B cell (primary cell): ENCODE data around the gene KIR2DL1. TPM values are rescaled to one million over a fixed set of nuclear protein-coding genes. Genes with fewer than 3 reads are reported as not detected.

Experiments used
- ATAC-seq: fragments of 200-7000 bp; cut with Tn5 transposase; one replicate; pipeline ENCODE4 v1.10.0; 2021; ENCODE audit warnings: low read depth, mild to moderate bottlenecking, moderate number of reproducible peaks, moderate library complexity
- CTCF ChIA-PET: fragments of 350-600 bp; sonication (Branson Sonifier 250); formaldehyde crosslinking; loops from one replicate; lab custom pipeline; 2021; ENCODE audit warnings: antibody characterized with exemption, inconsistent platforms; lab: Charles Lee
- POLR2A ChIA-PET: fragments of 350-600 bp; sonication (Branson Sonifier 250); formaldehyde crosslinking; loops from one replicate; lab custom pipeline; 2021; ENCODE audit warnings: antibody characterized with exemption; lab: Charles Lee
- DNase-seq: peaks from one replicate; pipeline ENCODE4 v3.0.0; 2013
- H2AFZ ChIP-seq: 2 replicates; pipeline ENCODE4 v1.6.1; 2012; ENCODE audit warnings: mild to moderate bottlenecking, low read depth, low read length; ENCODE audit not compliant: insufficient read depth, poor library complexity, severe bottlenecking
- H3K27ac ChIP-seq, 2 donors: 1 replicate in 1 of 2; 2 replicates in 1 of 2; pipeline ENCODE4 v1.5.1; 2012 to 2013; ENCODE audit warnings: low read length in 2 of 2, mild to moderate bottlenecking in 2 of 2, moderate library complexity in 1 of 2
- H3K27me3 ChIP-seq, 4 experiments: fragments of 200-600 bp in 1 of 4; sonication (generic) in 1 of 4; replicated peaks in 1 of 4; 1 replicate in 2 of 4; 2 replicates in 2 of 4; pipeline versions ENCODE4 v1.6.1 to v1.7.0; 2013 to 2016; ENCODE audit warnings: low read length in 3 of 4, mild to moderate bottlenecking in 2 of 4, mixed read lengths in 1 of 4, moderate library complexity in 1 of 4; ENCODE audit not compliant: insufficient read depth in 4 of 4, control insufficient read depth in 3 of 4; ENCODE audit errors: control extremely low read depth in 1 of 4
- H3K36me3 ChIP-seq, 2 experiments: replicated peaks in 1 of 2; 1 replicate in 1 of 2; 2 replicates in 1 of 2; pipeline versions ENCODE4 v1.6.1 to v1.7.1; 2013; ENCODE audit warnings: low read length in 1 of 2; ENCODE audit not compliant: insufficient read depth in 2 of 2, control insufficient read depth in 1 of 2; ENCODE audit errors: control extremely low read depth in 1 of 2, extremely low read depth in 1 of 2
- H3K4me1 ChIP-seq, 2 donors: fragments of 200-600 bp in 1 of 2; sonication (generic) in 1 of 2; 1 replicate in 1 of 2; 2 replicates in 1 of 2; pipeline versions ENCODE4 v1.5.1 to v1.6.1; 2013 to 2017; ENCODE audit warnings: low read length in 2 of 2; ENCODE audit not compliant: control insufficient read depth in 2 of 2, insufficient read depth in 2 of 2
- H3K4me2 ChIP-seq: replicated peaks from 2 replicates; pipeline ENCODE3; 2012; ENCODE audit warnings: mild to moderate bottlenecking, low read depth, low read length; ENCODE audit not compliant: poor library complexity, severe bottlenecking
- H3K4me3 ChIP-seq, 5 experiments: fragments of 200-600 bp in 1 of 5; sonication (generic) in 1 of 5; 1 replicate in 3 of 5; 2 replicates in 2 of 5; pipeline versions ENCODE4 v1.5.1 to v1.7.0; 2011 to 2016; ENCODE audit warnings: low read length in 4 of 5, mild to moderate bottlenecking in 4 of 5, low read depth in 2 of 5, control low read depth in 1 of 5, moderate library complexity in 1 of 5; ENCODE audit not compliant: insufficient read depth in 1 of 5; ENCODE audit errors: control extremely low read depth in 1 of 5, extremely low read depth in 1 of 5
- H3K79me2 ChIP-seq: fragments of 200-600 bp; sonication (generic); one replicate; pipeline ENCODE4 v1.6.0; 2016; ENCODE audit warnings: low read length; ENCODE audit not compliant: control insufficient read depth, insufficient read depth
- H3K9ac ChIP-seq: fragments of 200-600 bp; sonication (generic); 2 replicates; pipeline ENCODE4 v1.6.1; 2017; ENCODE audit warnings: mild to moderate bottlenecking, low read length, moderate library complexity
- H3K9me3 ChIP-seq, 3 donors: one replicate each; pipeline versions ENCODE4 v1.6.1 to v1.7.1; 2013; ENCODE audit warnings: low read length in 2 of 3; ENCODE audit not compliant: control insufficient read depth in 2 of 3, insufficient read depth in 1 of 3; ENCODE audit errors: control extremely low read depth in 1 of 3
- H4K20me1 ChIP-seq: 2 replicates; pipeline ENCODE4 v1.6.0; 2012; ENCODE audit warnings: mild to moderate bottlenecking, low read length; ENCODE audit not compliant: insufficient read depth, control insufficient read depth, poor library complexity, severe bottlenecking
- H3K27ac Mint-ChIP-seq: one replicate; pipeline ENCODE4 v1.8.0; 2021; ENCODE audit warnings: mixed read lengths
- H3K27me3 Mint-ChIP-seq: one replicate; pipeline ENCODE4 v1.8.0; 2021; ENCODE audit warnings: mixed read lengths
- H3K4me1 Mint-ChIP-seq: one replicate; pipeline ENCODE4 v1.8.0; 2021; ENCODE audit warnings: mixed read lengths
- H3K4me3 Mint-ChIP-seq: one replicate; pipeline ENCODE4 v1.8.0; 2021; ENCODE audit warnings: mixed read lengths
- H3K9me3 Mint-ChIP-seq: one replicate; pipeline ENCODE4 v1.8.0; 2022; ENCODE audit warnings: mixed read lengths; ENCODE audit not compliant: insufficient read depth
- EZH2 ChIP-seq: IDR thresholded peaks from 2 replicates; pipeline ENCODE4 v1.6.1; 2012; ENCODE audit warnings: borderline replicate concordance, low read depth, mild to moderate bottlenecking, moderate library complexity, low read length; ENCODE audit not compliant: insufficient read depth, poor library complexity, severe bottlenecking
- WGBS: methylation state at CpG from one replicate; pipeline ENCODE4 v1.1.5; 2013; ENCODE audit warnings: missing lambda C conversion rate; ENCODE audit not compliant: insufficient coverage; 5-methylcytosine and 5-hydroxymethylcytosine counted together
- intact Hi-C: fragments of 100-400 bp; cut with micrococcal nuclease; formaldehyde crosslinking; loops from one replicate; pipeline ENCODE4 v1.10.0; 2022
- polyA plus RNA-seq: library from polyadenylated mRNA; depleted of rRNA; stranded (reverse); fragments of >200 nt; gene quantifications from 2 replicates; pipeline ENCODE4 v1.2.3, GENCODE V29; 2012
- total RNA-seq, 2 donors: library from RNA; stranded (reverse); fragments of 120-200 nt in 1 of 2; gene quantifications; 1 replicate in 1 of 2; 2 replicates in 1 of 2; pipeline versions ENCODE4 v1.2.3 to v1.2.4, GENCODE V29; 2013 to 2022
- TF ChIP-seq, protein P1 (sequence below): fragments of 200-600 bp; IDR thresholded peaks from one replicate; pipeline ENCODE4 v1.8.0; 2022; ENCODE audit warnings: antibody characterized with exemption, mild to moderate bottlenecking

The KIR2DL1 gene
- total and polyA plus RNA-seq, 2 donors (not counting 1 experiment from before 2014, with no cell fraction given) = 0.04 TPM; not detected in 1

DNA sequence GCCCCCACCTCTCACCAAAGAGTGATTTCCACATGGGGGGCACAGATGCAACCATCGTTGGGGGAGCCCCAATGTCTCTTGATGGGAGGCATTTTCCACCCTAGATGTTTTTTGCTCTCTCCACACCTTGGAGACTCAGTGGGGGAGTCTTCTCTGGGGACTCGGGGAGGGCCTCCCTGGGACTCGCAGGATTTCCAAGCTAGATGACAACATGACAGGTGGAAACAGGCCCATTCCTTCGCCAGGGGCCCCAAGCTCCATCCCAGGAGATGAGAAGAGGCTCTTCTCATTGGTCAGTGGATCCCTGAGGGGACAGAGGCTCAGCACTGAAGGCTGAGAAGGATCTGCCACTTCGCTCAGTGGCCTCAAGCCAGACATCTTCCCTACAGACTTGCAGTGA lies 21.1 kb downstream of the KIR2DL1 start:
- Mint-ChIP-seq H3K27me3 (peaks cover 18% of the 10 kb centered on the region), H3K9me3 (no peaks in the 10 kb centered on the region), H3K27ac (no peak overlapping the region), H3K4me1 (peaks cover 12% of the 10 kb centered on the region), H3K4me3 (no peak overlapping the region)
- H3K36me3 ChIP-seq = no peaks in the 10 kb centered on the region
- H3K9ac ChIP-seq = no peak overlapping the region
- no peaks in the 10 kb centered on the region for H3K9me3 ChIP-seq
- H2AFZ ChIP-seq = no peak overlapping the region
- TF ChIP-seq, protein P1, sequence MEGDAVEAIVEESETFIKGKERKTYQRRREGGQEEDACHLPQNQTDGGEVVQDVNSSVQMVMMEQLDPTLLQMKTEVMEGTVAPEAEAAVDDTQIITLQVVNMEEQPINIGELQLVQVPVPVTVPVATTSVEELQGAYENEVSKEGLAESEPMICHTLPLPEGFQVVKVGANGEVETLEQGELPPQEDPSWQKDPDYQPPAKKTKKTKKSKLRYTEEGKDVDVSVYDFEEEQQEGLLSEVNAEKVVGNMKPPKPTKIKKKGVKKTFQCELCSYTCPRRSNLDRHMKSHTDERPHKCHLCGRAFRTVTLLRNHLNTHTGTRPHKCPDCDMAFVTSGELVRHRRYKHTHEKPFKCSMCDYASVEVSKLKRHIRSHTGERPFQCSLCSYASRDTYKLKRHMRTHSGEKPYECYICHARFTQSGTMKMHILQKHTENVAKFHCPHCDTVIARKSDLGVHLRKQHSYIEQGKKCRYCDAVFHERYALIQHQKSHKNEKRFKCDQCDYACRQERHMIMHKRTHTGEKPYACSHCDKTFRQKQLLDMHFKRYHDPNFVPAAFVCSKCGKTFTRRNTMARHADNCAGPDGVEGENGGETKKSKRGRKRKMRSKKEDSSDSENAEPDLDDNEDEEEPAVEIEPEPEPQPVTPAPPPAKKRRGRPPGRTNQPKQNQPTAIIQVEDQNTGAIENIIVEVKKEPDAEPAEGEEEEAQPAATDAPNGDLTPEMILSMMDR = no peak
- TF ChIP-seq EZH2 = no peak
- ChIA-PET CTCF (interaction anchor here (0.6 kb wide), 1 partner anchor 732 kb away, joined by 3 read pairs; no protein-coding TSS in a partner anchor), POLR2A (no interaction called here)
- H4K20me1 ChIP-seq = no peaks in the 10 kb centered on the region
- DNase-seq = no peak
- H3K79me2 ChIP-seq = no peaks in the 10 kb centered on the region
- intact Hi-C loops = no loop called here
- no peak overlapping the region for H3K4me2 ChIP-seq
- H3K27ac ChIP-seq = no peak overlapping the region
- ATAC-seq = no peak
- no peaks in the 10 kb centered on the region for H3K27me3 ChIP-seq
- no peak overlapping the region for H3K4me3 ChIP-seq
- WGBS = 84% methylated on average over 4 of the region's 5 CpGs
- H3K4me1 ChIP-seq = peaks cover 3 to 5% of the 10 kb centered on the region in 2 donors

DNA sequence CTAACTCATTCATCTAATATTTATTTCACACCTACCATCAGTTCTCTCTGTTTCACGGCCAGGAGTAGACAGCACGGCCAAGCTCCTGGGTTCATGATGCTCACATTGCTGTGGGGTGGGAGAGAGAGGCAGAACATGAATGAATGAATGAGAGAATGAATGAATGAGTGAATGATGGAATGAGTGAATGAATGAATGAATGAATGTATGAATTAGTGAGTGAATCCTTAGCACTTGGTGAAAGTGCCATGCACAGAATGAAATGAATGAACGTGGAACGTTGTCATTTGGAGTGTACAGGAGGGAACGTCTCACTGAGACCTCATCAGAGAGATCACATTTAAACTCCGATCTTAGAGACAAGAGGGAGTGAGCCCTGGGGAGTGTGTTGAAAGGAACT lies 21.9 kb downstream of the KIR2DL1 start:
- H3K27me3 ChIP-seq = no peaks in the 10 kb centered on the region
- TF ChIP-seq, protein P1 = no peak
- TF ChIP-seq EZH2 = no peak
- H3K4me3 ChIP-seq = no peak overlapping the region
- H3K36me3 ChIP-seq = no peaks in the 10 kb centered on the region
- H3K9me3 ChIP-seq = no peaks in the 10 kb centered on the region
- POLR2A ChIA-PET = no interaction called here
- 97% methylated on average over 5 of the region's 6 CpGs for WGBS
- Mint-ChIP-seq H3K27ac (no peak overlapping the region), H3K4me1 (peaks cover 15% of the 10 kb centered on the region), H3K27me3 (peaks cover 12% of the 10 kb centered on the region), H3K4me3 (no peak overlapping the region), H3K9me3 (no peaks in the 10 kb centered on the region)
- intact Hi-C loops = no loop called here
- no peak overlapping the region for H2AFZ ChIP-seq
- H3K4me1 ChIP-seq = peaks cover 3 to 5% of the 10 kb centered on the region in 2 donors
- no peaks in the 10 kb centered on the region for H3K79me2 ChIP-seq
- no peak overlapping the region for H3K4me2 ChIP-seq
- CTCF ChIA-PET = no interaction called here
- H3K9ac ChIP-seq = no peak overlapping the region
- no peak for DNase-seq
- H3K27ac ChIP-seq = no peak overlapping the region
- H4K20me1 ChIP-seq = no peaks in the 10 kb centered on the region
- no peak for ATAC-seq
